Hepatocyte (in vitro differentiated cells): Measurements from ENCODE around the gene MEIS3.

Source experiments
- EZH2 ChIP-seq: fragments of 200-600 bp; sonication (generic); IDR thresholded peaks from 2 replicates; pipeline ENCODE4 v1.6.1; 2016; ENCODE audit warnings: antibody characterized with exemption, mild to moderate bottlenecking, borderline replicate concordance
- EZH2phosphoT487 ChIP-seq: fragments of 200-600 bp; sonication (generic); IDR thresholded peaks from one replicate; pipeline ENCODE4 v1.6.1; 2018; ENCODE audit warnings: antibody characterized with exemption, mild to moderate bottlenecking, low read depth, moderate library complexity; ENCODE audit not compliant: unreplicated experiment, severe bottlenecking
- TF ChIP-seq, protein P1 (sequence below): fragments of 200-600 bp; sonication (generic); IDR thresholded peaks from 2 replicates; pipeline ENCODE4 v1.5.1; 2016; ENCODE audit warnings: antibody characterized with exemption, mild to moderate bottlenecking; ENCODE audit not compliant: poor library complexity

DNA sequence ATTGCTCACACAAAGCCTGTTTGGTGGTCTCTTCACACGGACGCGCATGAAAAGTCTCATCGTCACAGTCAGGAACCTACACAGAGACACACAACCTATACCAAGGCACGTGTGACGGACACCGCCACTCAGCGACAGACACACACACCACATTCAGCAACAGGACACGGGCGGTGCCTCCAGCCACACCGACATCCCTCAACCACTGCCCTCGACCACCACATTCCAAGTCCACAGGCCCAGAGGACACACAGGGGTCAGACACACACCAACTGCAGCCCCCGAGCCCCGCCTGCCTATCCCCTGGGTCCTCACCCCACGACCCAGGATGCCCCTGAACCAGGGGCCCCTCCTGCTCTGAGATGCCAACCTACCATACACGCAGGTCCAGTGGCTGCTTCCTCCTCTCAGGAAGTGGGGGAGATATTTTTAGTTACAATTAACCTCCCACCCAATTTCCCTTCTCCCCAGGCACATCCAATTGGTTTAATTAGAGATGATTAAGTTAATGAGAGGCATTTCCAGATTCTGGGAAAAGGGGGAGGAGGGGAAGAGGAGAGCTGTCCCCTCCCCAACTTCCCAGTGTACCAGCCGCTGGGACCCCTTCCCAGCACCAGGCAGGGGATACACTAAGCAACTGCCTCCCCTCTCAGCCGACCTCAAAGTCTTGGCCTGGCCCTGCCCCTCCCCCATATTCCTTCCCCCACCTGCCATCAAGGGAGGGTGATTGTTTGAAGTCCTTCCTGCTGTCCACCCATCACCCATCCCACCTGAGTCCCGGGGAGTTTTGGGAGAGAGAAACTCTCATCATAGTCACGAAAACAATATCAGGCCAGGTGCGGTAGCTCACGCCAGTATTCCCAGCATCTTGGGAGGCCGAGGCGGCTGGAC lies 20.4 kb downstream of the MEIS3 start:
- TF ChIP-seq, protein P1, sequence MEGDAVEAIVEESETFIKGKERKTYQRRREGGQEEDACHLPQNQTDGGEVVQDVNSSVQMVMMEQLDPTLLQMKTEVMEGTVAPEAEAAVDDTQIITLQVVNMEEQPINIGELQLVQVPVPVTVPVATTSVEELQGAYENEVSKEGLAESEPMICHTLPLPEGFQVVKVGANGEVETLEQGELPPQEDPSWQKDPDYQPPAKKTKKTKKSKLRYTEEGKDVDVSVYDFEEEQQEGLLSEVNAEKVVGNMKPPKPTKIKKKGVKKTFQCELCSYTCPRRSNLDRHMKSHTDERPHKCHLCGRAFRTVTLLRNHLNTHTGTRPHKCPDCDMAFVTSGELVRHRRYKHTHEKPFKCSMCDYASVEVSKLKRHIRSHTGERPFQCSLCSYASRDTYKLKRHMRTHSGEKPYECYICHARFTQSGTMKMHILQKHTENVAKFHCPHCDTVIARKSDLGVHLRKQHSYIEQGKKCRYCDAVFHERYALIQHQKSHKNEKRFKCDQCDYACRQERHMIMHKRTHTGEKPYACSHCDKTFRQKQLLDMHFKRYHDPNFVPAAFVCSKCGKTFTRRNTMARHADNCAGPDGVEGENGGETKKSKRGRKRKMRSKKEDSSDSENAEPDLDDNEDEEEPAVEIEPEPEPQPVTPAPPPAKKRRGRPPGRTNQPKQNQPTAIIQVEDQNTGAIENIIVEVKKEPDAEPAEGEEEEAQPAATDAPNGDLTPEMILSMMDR: no peak
- TF ChIP-seq EZH2: no peak
- TF ChIP-seq EZH2phosphoT487: no peak
